WTC11 (cell line): ENCODE measurements around the gene CAPNS1. TPM values are rescaled to one million over a fixed set of nuclear protein-coding genes. Genes with fewer than 3 reads are reported as not detected.
A peak's percentile ranks its signal among the peaks of the same experiment; 100 is the strongest.

Source experiments
- ATAC-seq: fragments of 200-7000 bp; cut with Tn5 transposase; 2 replicates; pipeline ENCODE4 v1.10.0; 2021; ENCODE audit warnings: mild to moderate bottlenecking, moderate library complexity
- CTCF ChIA-PET: fragments of 300-600 bp; sonication (Branson Sonifier 250); formaldehyde crosslinking; loops from one replicate; lab custom pipeline; 2021; ENCODE audit warnings: antibody characterized with exemption; lab: Charles Lee
- POLR2A ChIA-PET: fragments of 350-600 bp; sonication (Branson Sonifier 250); formaldehyde crosslinking; loops from one replicate; lab custom pipeline; 2021; ENCODE audit warnings: antibody characterized with exemption; lab: Charles Lee
- DNase-seq: peaks from one replicate; pipeline ENCODE4 v3.0.0; 2021; ENCODE audit warnings: low spot score
- H3K27ac Mint-ChIP-seq: 2 replicates; pipeline ENCODE4 v1.8.0; 2021; ENCODE audit warnings: mixed read lengths
- H3K27me3 Mint-ChIP-seq: 2 replicates; pipeline ENCODE4 v1.8.0; 2021; ENCODE audit warnings: low read depth, mild to moderate bottlenecking, moderate library complexity, mixed read lengths
- H3K36me3 Mint-ChIP-seq: 2 replicates; pipeline ENCODE4 v1.8.0; 2021; ENCODE audit warnings: mixed read lengths
- H3K4me1 Mint-ChIP-seq: 2 replicates; pipeline ENCODE4 v1.8.0; 2022; ENCODE audit warnings: mixed read lengths
- H3K4me3 Mint-ChIP-seq: 2 replicates; pipeline ENCODE4 v1.8.0; 2021; ENCODE audit warnings: mild to moderate bottlenecking, moderate library complexity, mixed read lengths
- H3K9me3 Mint-ChIP-seq: 2 replicates; pipeline ENCODE4 v1.8.0; 2021; ENCODE audit warnings: mixed read lengths
- AFF4 ChIP-seq: sonication (generic); formaldehyde crosslinking; IDR thresholded peaks from 2 replicates; pipeline ENCODE4 v1.8.1; 2023; ENCODE audit warnings: mild to moderate bottlenecking, missing genetic modification reagents, borderline replicate concordance
- ARID4B ChIP-seq: sonication (generic); formaldehyde crosslinking; IDR thresholded peaks from 2 replicates; pipeline ENCODE4 v1.8.0; 2023; ENCODE audit warnings: missing genetic modification reagents, mild to moderate bottlenecking, borderline replicate concordance
- ESRRA ChIP-seq: sonication (generic); formaldehyde crosslinking; IDR thresholded peaks from 2 replicates; pipeline ENCODE4 v1.8.1; 2022; ENCODE audit warnings: mild to moderate bottlenecking, missing genetic modification reagents, borderline replicate concordance
- FOXK1 ChIP-seq: sonication (generic); formaldehyde crosslinking; IDR thresholded peaks from 2 replicates; pipeline ENCODE4 v1.8.0; 2022; ENCODE audit warnings: mild to moderate bottlenecking, moderate library complexity, missing genetic modification reagents
- FOXP1 ChIP-seq: sonication (generic); formaldehyde crosslinking; IDR thresholded peaks from 2 replicates; pipeline ENCODE4 v1.8.0; 2022; ENCODE audit warnings: missing genetic modification reagents, mild to moderate bottlenecking, moderate library complexity, borderline replicate concordance
- GRHL2 ChIP-seq: fragments of 250-450 bp; sonication (Bioruptor Pico); IDR thresholded peaks from 2 replicates; pipeline ENCODE4 v1.8.0; 2022; ENCODE audit warnings: mild to moderate bottlenecking, moderate library complexity; ENCODE audit not compliant: insufficient replicate concordance, severe bottlenecking
- GTF2I ChIP-seq: fragments of 250-450 bp; sonication (Bioruptor Pico); conservative IDR thresholded peaks from 2 replicates; pipeline ENCODE4 v1.4.0; 2021; ENCODE audit warnings: mild to moderate bottlenecking
- IRF1 ChIP-seq: sonication (generic); formaldehyde crosslinking; IDR thresholded peaks from 2 replicates; pipeline ENCODE4 v1.8.0; 2023; ENCODE audit warnings: missing genetic modification reagents
- IRF2 ChIP-seq: sonication (generic); formaldehyde crosslinking; IDR thresholded peaks from 2 replicates; pipeline ENCODE4 v1.8.0; 2022; ENCODE audit warnings: low read depth, missing genetic modification reagents, borderline replicate concordance
- NR1H2 ChIP-seq: sonication (generic); formaldehyde crosslinking; IDR thresholded peaks from 2 replicates; pipeline ENCODE4 v1.9.0; 2021; ENCODE audit warnings: mild to moderate bottlenecking, moderate library complexity, missing genetic modification reagents
- NR3C1 ChIP-seq: sonication (generic); formaldehyde crosslinking; conservative IDR thresholded peaks from 2 replicates; pipeline ENCODE4 v1.8.1; 2023; ENCODE audit warnings: low read depth, mild to moderate bottlenecking, missing genetic modification reagents
- SMAD3 ChIP-seq: sonication (generic); formaldehyde crosslinking; IDR thresholded peaks from 2 replicates; pipeline ENCODE4 v1.8.0; 2022; ENCODE audit warnings: missing genetic modification reagents, mild to moderate bottlenecking, borderline replicate concordance
- SMAD4 ChIP-seq: sonication (generic); formaldehyde crosslinking; IDR thresholded peaks from 2 replicates; pipeline ENCODE4 v1.8.0; 2022; ENCODE audit warnings: mild to moderate bottlenecking, missing genetic modification reagents
- SOX15 ChIP-seq: fragments of 250-450 bp; sonication (Bioruptor Pico); IDR thresholded peaks from 2 replicates; pipeline ENCODE4 v1.9.0; 2021; ENCODE audit warnings: mild to moderate bottlenecking
- SP1 ChIP-seq: sonication (generic); formaldehyde crosslinking; conservative IDR thresholded peaks from 2 replicates; pipeline ENCODE4 v1.8.1; 2022; ENCODE audit warnings: missing genetic modification reagents
- TEAD4 ChIP-seq: sonication (generic); formaldehyde crosslinking; IDR thresholded peaks from 2 replicates; pipeline ENCODE4 v1.8.0; 2022; ENCODE audit warnings: mild to moderate bottlenecking, missing genetic modification reagents
- TP53 ChIP-seq: sonication (generic); formaldehyde crosslinking; IDR thresholded peaks from 2 replicates; pipeline ENCODE4 v1.8.1; 2023; ENCODE audit warnings: mild to moderate bottlenecking, missing genetic modification reagents
- USF1 ChIP-seq: sonication (generic); formaldehyde crosslinking; IDR thresholded peaks from 2 replicates; pipeline ENCODE4 v1.8.0; 2022; ENCODE audit warnings: mild to moderate bottlenecking, missing genetic modification reagents
- USF2 ChIP-seq: sonication (generic); formaldehyde crosslinking; IDR thresholded peaks from 2 replicates; pipeline ENCODE4 v1.8.1; 2023; ENCODE audit warnings: mild to moderate bottlenecking, missing genetic modification reagents, moderate library complexity
- ZNF232 ChIP-seq: sonication (generic); formaldehyde crosslinking; IDR thresholded peaks from 2 replicates; pipeline ENCODE4 v1.8.0; 2022; ENCODE audit warnings: mild to moderate bottlenecking, missing genetic modification reagents
- ZNF281 ChIP-seq: sonication (generic); formaldehyde crosslinking; IDR thresholded peaks from 2 replicates; pipeline ENCODE4 v1.8.0; 2023; ENCODE audit warnings: mild to moderate bottlenecking, missing genetic modification reagents
- ZSCAN18 ChIP-seq: fragments of 250-450 bp; sonication (Bioruptor Pico); IDR thresholded peaks from 2 replicates; pipeline ENCODE4 v2.1.2; 2022; ENCODE audit warnings: mild to moderate bottlenecking, moderate library complexity
- total RNA-seq: library from RNA; stranded (reverse); gene quantifications from 3 replicates; pipeline ENCODE4 v1.2.3, GENCODE V29; 2021

CAPNS1 gene
- total RNA-seq, 1 experiment from 2014 or later: 358 TPM

- no peak for TF ChIP-seq GTF2I (CRISPR knock-in tag)
- no peak for TF ChIP-seq NR3C1 (CRISPR knock-in tag)
- TF ChIP-seq IRF1 (CRISPR knock-in tag): no peak
- no peak for TF ChIP-seq SMAD3 (CRISPR knock-in tag)
- no peak for TF ChIP-seq GRHL2 (CRISPR knock-in tag)
- TF ChIP-seq ZNF232 (CRISPR knock-in tag): no peak
- no peak for TF ChIP-seq FOXP1
- TF ChIP-seq SMAD4 (CRISPR knock-in tag): no peak
Observed at GRCh38 chr19:36182612-36183244, 42.9 kb downstream of the CAPNS1 start (continued).

GRCh38 chr19:36183245-36183628 lies 43.4 kb downstream of the CAPNS1 start:
- ATAC-seq (peak; percentile 21), DNase-seq (no peak)
- CTCF ChIA-PET: interaction anchor here (2.1 kb wide), 1 partner anchor 56 kb away, joined by 8 read pairs; no protein-coding TSS in a partner anchor
- POLR2A ChIA-PET: no interaction called here
- Mint-ChIP-seq H3K27ac (peak overlapping the region; percentile 93), H3K27me3 (no peaks in the 10 kb centered on the region), H3K4me3 (no peak overlapping the region), H3K4me1 (peaks cover 13% of the 10 kb centered on the region), H3K9me3 (no peaks in the 10 kb centered on the region), H3K36me3 (no peaks in the 10 kb centered on the region)
- TF ChIP-seq ZSCAN18: no peak
- no peak for TF ChIP-seq TP53
- TF ChIP-seq SP1: no peak
- TF ChIP-seq ESRRA (CRISPR knock-in tag): no peak
- TF ChIP-seq TEAD4: no peak
- no peak for TF ChIP-seq AFF4
- TF ChIP-seq SOX15 (CRISPR knock-in tag): no peak
- TF ChIP-seq NR1H2: no peak
- TF ChIP-seq USF2 (CRISPR knock-in tag): no peak
- TF ChIP-seq FOXK1 (CRISPR knock-in tag): no peak
- TF ChIP-seq ARID4B (CRISPR knock-in tag): no peak
- TF ChIP-seq USF1: no peak
- TF ChIP-seq IRF2: no peak
- TF ChIP-seq ZNF281: no peak
